ENCODE measurements around the gene NDUFB2. TPM values are rescaled to one million over a fixed set of nuclear protein-coding genes. Genes with fewer than 3 reads are reported as not detected.
"Not testable (repeated sequence)": the region's sequence is repeated elsewhere in the genome, so short reads cannot be mapped to it uniquely, and the experiment has no call there.

Gene NDUFB2
- polyA plus RNA-seq, 1 donor from 2014 or later: 745 TPM

DNA sequence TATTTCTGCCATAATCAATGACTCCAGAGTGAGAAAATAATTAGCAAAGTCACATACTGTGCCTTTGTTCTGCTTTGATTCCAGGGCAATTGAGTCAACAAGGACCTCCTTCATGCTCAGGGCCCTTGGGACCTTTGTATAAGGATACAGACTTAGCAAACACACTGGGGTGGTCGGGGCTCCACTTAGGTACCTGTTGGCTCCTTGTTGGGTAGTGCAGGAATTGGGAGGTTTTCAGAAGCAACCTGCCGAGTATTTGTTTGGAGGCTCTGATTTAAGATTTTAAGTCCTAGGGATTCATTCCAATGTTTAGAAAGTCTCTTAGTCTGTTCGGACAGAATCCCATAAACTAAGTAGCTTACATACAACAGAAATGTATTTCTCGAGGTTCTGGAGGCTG is 20.8 kb upstream of the NDUFB2 start:
- peak overlapping the region; percentile 9 for H3K4me3 ChIP-seq (ENCODE audit: low read length)

DNA sequence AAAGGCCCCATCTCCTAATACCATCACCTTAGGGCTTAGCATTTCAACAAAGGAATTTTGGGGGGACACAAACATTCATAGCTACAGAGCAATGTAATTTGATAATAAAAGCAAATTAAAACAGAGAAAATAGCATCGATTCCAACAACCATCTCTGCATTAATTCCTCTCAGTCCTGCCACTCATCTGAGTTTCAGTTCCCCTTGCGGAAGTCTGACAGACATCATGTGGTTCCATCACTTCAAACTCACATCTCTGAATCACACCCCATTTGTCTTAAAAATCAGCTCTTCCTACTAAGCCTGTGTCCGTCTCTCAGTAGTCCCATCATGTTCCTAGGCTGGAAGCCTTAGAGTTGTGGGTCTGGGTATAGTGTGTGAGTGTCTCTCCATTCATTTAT is 20.2 kb upstream of the NDUFB2 start:
- Histone ChIP-seq H3K4me3 (ENCODE audit: low read length) (no peak overlapping the region), H3K36me3 (ENCODE audit: insufficient read depth, low read length) (no peaks in the 10 kb centered on the region), H2AFZ (ENCODE audit: low read depth, low read length) (no peak overlapping the region), H3K9me3 (ENCODE audit: low read length) (no peaks in the 10 kb centered on the region), H3K79me2 (replicated peaks; ENCODE audit: insufficient read depth, low read length) (no peaks in the 10 kb centered on the region), H4K20me1 (ENCODE audit: insufficient read depth) (no peaks in the 10 kb centered on the region), H3K27me3 (ENCODE audit: insufficient read depth, low read depth, low read length) (peaks cover 13% of the 10 kb centered on the region), H3K4me2 (ENCODE audit: low read length) (no peak overlapping the region), H3F3A (ENCODE audit: insufficient read depth, low read length, poor library complexity, severe bottlenecking) (no peaks in the 10 kb centered on the region), H3K9me2 (ENCODE audit: insufficient read depth, low read length) (no peaks in the 10 kb centered on the region), H3K27ac (ENCODE audit: low read length) (no peak overlapping the region), H3K9ac (ENCODE audit: low read length) (no peak overlapping the region)
- TF ChIP-seq, protein P1, sequence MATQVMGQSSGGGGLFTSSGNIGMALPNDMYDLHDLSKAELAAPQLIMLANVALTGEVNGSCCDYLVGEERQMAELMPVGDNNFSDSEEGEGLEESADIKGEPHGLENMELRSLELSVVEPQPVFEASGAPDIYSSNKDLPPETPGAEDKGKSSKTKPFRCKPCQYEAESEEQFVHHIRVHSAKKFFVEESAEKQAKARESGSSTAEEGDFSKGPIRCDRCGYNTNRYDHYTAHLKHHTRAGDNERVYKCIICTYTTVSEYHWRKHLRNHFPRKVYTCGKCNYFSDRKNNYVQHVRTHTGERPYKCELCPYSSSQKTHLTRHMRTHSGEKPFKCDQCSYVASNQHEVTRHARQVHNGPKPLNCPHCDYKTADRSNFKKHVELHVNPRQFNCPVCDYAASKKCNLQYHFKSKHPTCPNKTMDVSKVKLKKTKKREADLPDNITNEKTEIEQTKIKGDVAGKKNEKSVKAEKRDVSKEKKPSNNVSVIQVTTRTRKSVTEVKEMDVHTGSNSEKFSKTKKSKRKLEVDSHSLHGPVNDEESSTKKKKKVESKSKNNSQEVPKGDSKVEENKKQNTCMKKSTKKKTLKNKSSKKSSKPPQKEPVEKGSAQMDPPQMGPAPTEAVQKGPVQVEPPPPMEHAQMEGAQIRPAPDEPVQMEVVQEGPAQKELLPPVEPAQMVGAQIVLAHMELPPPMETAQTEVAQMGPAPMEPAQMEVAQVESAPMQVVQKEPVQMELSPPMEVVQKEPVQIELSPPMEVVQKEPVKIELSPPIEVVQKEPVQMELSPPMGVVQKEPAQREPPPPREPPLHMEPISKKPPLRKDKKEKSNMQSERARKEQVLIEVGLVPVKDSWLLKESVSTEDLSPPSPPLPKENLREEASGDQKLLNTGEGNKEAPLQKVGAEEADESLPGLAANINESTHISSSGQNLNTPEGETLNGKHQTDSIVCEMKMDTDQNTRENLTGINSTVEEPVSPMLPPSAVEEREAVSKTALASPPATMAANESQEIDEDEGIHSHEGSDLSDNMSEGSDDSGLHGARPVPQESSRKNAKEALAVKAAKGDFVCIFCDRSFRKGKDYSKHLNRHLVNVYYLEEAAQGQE (IDR thresholded peaks at IDR 0.05; ENCODE audit: borderline replicate concordance): no peak
- TF ChIP-seq MXI1 (conservative IDR thresholded peaks at IDR 0.05; ENCODE audit: poor library complexity, severe bottlenecking) (no peak), POLR2AphosphoS5 (IDR thresholded peaks at IDR 0.05) (no peak), EZH2 (IDR thresholded peaks at IDR 0.05; ENCODE audit: borderline replicate concordance, insufficient read depth, low read length, poor library complexity, severe bottlenecking) (no peak), SMC3 (conservative IDR thresholded peaks at IDR 0.05; ENCODE audit: poor library complexity) (no peak), RAD21 (conservative IDR thresholded peaks at IDR 0.05) (no peak), TAF1 (IDR thresholded peaks at IDR 0.05; ENCODE audit: low read depth) (no peak), EP300 (conservative IDR thresholded peaks at IDR 0.05; ENCODE audit: poor library complexity, severe bottlenecking) (no peak)
- TF ChIP-seq, protein P2, sequence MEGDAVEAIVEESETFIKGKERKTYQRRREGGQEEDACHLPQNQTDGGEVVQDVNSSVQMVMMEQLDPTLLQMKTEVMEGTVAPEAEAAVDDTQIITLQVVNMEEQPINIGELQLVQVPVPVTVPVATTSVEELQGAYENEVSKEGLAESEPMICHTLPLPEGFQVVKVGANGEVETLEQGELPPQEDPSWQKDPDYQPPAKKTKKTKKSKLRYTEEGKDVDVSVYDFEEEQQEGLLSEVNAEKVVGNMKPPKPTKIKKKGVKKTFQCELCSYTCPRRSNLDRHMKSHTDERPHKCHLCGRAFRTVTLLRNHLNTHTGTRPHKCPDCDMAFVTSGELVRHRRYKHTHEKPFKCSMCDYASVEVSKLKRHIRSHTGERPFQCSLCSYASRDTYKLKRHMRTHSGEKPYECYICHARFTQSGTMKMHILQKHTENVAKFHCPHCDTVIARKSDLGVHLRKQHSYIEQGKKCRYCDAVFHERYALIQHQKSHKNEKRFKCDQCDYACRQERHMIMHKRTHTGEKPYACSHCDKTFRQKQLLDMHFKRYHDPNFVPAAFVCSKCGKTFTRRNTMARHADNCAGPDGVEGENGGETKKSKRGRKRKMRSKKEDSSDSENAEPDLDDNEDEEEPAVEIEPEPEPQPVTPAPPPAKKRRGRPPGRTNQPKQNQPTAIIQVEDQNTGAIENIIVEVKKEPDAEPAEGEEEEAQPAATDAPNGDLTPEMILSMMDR (IDR thresholded peaks at IDR 0.05; ENCODE audit: poor library complexity, severe bottlenecking): no peak

More for the DNA sequence above, 20.8 kb upstream of the NDUFB2 start:
- Histone ChIP-seq H3K27me3 (ENCODE audit: insufficient read depth, low read depth, low read length) (peaks cover 13% of the 10 kb centered on the region), H3K79me2 (replicated peaks; ENCODE audit: insufficient read depth, low read length) (no peaks in the 10 kb centered on the region), H3K4me2 (ENCODE audit: low read length) (no peak overlapping the region), H3K27ac (ENCODE audit: low read length) (no peak overlapping the region), H2AFZ (ENCODE audit: low read depth, low read length) (no peak overlapping the region), H3K9me2 (ENCODE audit: insufficient read depth, low read length) (no peaks in the 10 kb centered on the region), H3F3A (ENCODE audit: insufficient read depth, low read length, poor library complexity, severe bottlenecking) (no peaks in the 10 kb centered on the region), H3K36me3 (ENCODE audit: insufficient read depth, low read length) (no peaks in the 10 kb centered on the region), H3K9me3 (ENCODE audit: low read length) (no peaks in the 10 kb centered on the region), H3K9ac (ENCODE audit: low read length) (no peak overlapping the region), H4K20me1 (ENCODE audit: insufficient read depth) (no peaks in the 10 kb centered on the region)
- TF ChIP-seq, protein P1 (IDR thresholded peaks at IDR 0.05; ENCODE audit: borderline replicate concordance): no peak
- no peak for TF ChIP-seq MXI1 (conservative IDR thresholded peaks at IDR 0.05; ENCODE audit: poor library complexity, severe bottlenecking)
- no peak for TF ChIP-seq SMC3 (conservative IDR thresholded peaks at IDR 0.05; ENCODE audit: poor library complexity)
- TF ChIP-seq EP300 (conservative IDR thresholded peaks at IDR 0.05; ENCODE audit: poor library complexity, severe bottlenecking): no peak
- TF ChIP-seq RAD21 (conservative IDR thresholded peaks at IDR 0.05): no peak
- no peak for TF ChIP-seq TAF1 (IDR thresholded peaks at IDR 0.05; ENCODE audit: low read depth)
- TF ChIP-seq POLR2AphosphoS5 (IDR thresholded peaks at IDR 0.05): no peak

DNA sequence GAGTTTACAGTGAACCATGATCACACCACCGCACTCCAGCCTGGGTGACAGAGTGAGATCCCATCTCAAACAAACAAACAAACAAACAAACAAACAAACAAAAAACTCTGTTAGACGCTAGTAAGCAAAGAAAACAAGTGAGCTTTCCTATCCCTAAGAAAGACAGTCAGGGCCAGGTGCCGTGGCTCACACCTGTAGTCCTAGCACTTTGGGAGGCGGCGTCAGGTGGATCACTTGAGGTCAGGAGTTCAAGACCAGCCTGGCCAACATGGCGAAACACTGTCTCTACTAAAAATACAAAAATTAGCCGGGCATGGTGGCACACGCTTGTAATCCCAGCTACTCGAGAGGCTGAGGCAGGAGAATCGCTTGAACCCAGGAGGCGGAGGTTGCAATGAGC is 19.6 kb upstream of the NDUFB2 start:
- H3K9me3 ChIP-seq (ENCODE audit: low read length); H3K9ac ChIP-seq (ENCODE audit: low read length); H3K27ac ChIP-seq (ENCODE audit: low read length); H2AFZ ChIP-seq (ENCODE audit: low read depth, low read length); H3K36me3 ChIP-seq (ENCODE audit: insufficient read depth, low read length); H4K20me1 ChIP-seq (ENCODE audit: insufficient read depth); H3K9me2 ChIP-seq (ENCODE audit: insufficient read depth, low read length); H3K4me3 ChIP-seq (ENCODE audit: low read length); H3K4me2 ChIP-seq (ENCODE audit: low read length); H3K79me2 ChIP-seq (replicated peaks; ENCODE audit: insufficient read depth, low read length); H3F3A ChIP-seq (ENCODE audit: insufficient read depth, low read length, poor library complexity, severe bottlenecking): not testable (repeated sequence)
- peaks cover 12% of the 10 kb centered on the region for H3K27me3 ChIP-seq (ENCODE audit: insufficient read depth, low read depth, low read length)

Measured in neural cell (in vitro differentiated cells).